GM19351 (cell line): Measurements from ENCODE around the gene SMC1B.
"Not testable (repeated sequence)": the region's sequence is repeated elsewhere in the genome, so short reads cannot be mapped to it uniquely, and the experiment has no call there.

Experiments
- ATAC-seq: cut with Tn5 transposase; IDR thresholded peaks from one replicate; pipeline ENCODE4 v1.9.1; 2021; ENCODE audit warnings: mild to moderate bottlenecking, moderate library complexity; ENCODE audit not compliant: unreplicated experiment

The SMC1B gene

GRCh38 chr22:45444168-45444567, 30.8 kb upstream of the SMC1B start:
- ATAC-seq = no peak

GRCh38 chr22:45442116-45442515, 28.7 kb upstream of the SMC1B start:
- no peak for ATAC-seq

- ATAC-seq = no peak
These were observed 27.7 kb upstream of the SMC1B start for GRCh38 chr22:45441138-45441537.

- ATAC-seq = not testable (repeated sequence)
These were observed 27.3 kb upstream of the SMC1B start for GRCh38 chr22:45440688-45441087.

GRCh38 chr22:45438336-45438735, 24.9 kb upstream of the SMC1B start:
- no peak for ATAC-seq

- ATAC-seq = not testable (repeated sequence)
These were observed 23.6 kb upstream of the SMC1B start for GRCh38 chr22:45436871-45437517.

- no peak for ATAC-seq
These were observed 22.2 kb upstream of the SMC1B start for GRCh38 chr22:45435544-45436139.

GRCh38 chr22:45434981-45435380, 21.6 kb upstream of the SMC1B start:
- no peak for ATAC-seq

- no peak for ATAC-seq
These were observed 17.5 kb upstream of the SMC1B start for GRCh38 chr22:45430871-45431270.

- ATAC-seq = no peak
These were observed 16.8 kb upstream of the SMC1B start for GRCh38 chr22:45429981-45430775.

GRCh38 chr22:45429424-45429823, 16.0 kb upstream of the SMC1B start:
- no peak for ATAC-seq

- no peak for ATAC-seq
These were observed 15.3 kb upstream of the SMC1B start for GRCh38 chr22:45428391-45429385.

GRCh38 chr22:45427114-45427513, 13.7 kb upstream of the SMC1B start:
- ATAC-seq = no peak

- ATAC-seq = no peak
These were observed 13.0 kb upstream of the SMC1B start for GRCh38 chr22:45426387-45426786.

GRCh38 chr22:45425531-45426265, 12.3 kb upstream of the SMC1B start:
- no peak for ATAC-seq

GRCh38 chr22:45425101-45425500, 11.7 kb upstream of the SMC1B start:
- no peak for ATAC-seq

- ATAC-seq = no peak
These were observed 10.9 kb upstream of the SMC1B start for GRCh38 chr22:45424241-45424731.

GRCh38 chr22:45423524-45423923, 10.1 kb upstream of the SMC1B start:
- ATAC-seq = no peak

- no peak for ATAC-seq
These were observed 9.0 kb upstream of the SMC1B start for GRCh38 chr22:45422237-45422983.
